ENCODE results near the gene ATP11B. TPM values are rescaled to one million over a fixed set of nuclear protein-coding genes. Genes with fewer than 3 reads are reported as not detected.
"Not testable (repeated sequence)": the region's sequence is repeated elsewhere in the genome, so short reads cannot be mapped to it uniquely, and the experiment has no call there.

ATP11B gene
- total RNA-seq, 4 donors from 2014 or later: 117 to 219 (median 134) TPM

DNA sequence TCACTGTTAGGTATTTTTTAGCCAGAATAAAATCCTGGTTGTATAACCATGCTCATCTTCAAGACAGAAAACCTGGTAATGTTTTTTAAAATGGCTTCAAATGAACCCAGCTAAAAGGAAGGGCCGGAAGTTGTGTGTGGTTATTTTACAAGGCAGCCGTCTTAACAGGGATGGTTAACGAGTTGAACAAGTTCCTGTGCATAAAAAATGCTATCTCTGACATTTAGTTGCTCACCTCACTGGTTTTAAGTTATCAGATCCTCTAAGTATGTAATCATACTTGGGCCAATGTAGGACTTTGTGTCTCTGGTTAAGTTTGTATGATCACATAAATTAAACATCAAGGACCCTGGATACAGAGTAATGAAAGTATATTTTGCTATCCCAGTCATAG, 2.1 kb downstream of the ATP11B start:
- Histone ChIP-seq H3K27me3 (no peaks in the 10 kb centered on the region), H3K9me3 (no peaks in the 10 kb centered on the region), H3K27ac (peak overlapping the region; percentile 96 to 99 (median 98)), H3K4me1 (peaks cover 3 to 37% (median 21%) of the 10 kb centered on the region in 4 donors), H3K4me3 (peak overlapping the region in 2 of 4 donors; percentile 89 to 96), H3K36me3 (no peaks in the 10 kb centered on the region)
- 10 to 29% methylated on average over 3 of the region's 3 CpGs for WGBS, 2 donors (ENCODE audit: low coverage in 1 of 2)
- TF ChIP-seq POLR2A (IDR thresholded peaks at IDR 0.05) (peak; percentile 48), EP300 (IDR thresholded peaks at IDR 0.05; ENCODE audit: low read depth) (no peak), POLR2AphosphoS5 (IDR thresholded peaks at IDR 0.05) (peak in 2 of 3 donors; percentile 48 to 63)
- intact Hi-C loops (cut with DNase I; ENCODE audit: low total_unique reads) (no loop called here), in situ Hi-C loops (cut with MboI; ENCODE audit: low pct_ligation_motif_present in 1 of 4, low pct_unique_long_range_greater_than_20kb in 1 of 4, low sequenced_read_pairs in 3 of 4) (no loop called here)
- peak; percentile 50 for DNase-seq

DNA sequence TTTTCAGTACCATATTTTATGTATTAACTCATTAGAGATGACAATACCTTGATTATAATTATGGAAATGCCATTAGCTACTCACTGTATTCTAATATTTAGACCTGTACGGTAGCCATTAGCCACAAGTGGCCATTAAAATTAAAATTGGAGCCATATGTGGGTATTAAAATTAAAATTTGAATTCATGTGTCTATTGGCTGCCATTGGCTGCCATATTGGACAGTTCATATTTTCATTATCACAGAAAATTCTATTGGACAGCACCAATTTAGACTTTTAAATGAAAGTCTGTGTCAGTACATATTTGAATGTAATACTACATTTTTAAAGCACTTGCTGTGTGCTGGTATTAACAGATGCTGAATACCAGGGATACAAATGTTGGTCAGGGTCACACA, 3.0 kb downstream of the ATP11B start:
- in situ Hi-C loops (cut with MboI; ENCODE audit: low pct_ligation_motif_present in 1 of 4, low pct_unique_long_range_greater_than_20kb in 1 of 4, low sequenced_read_pairs in 3 of 4) (no loop called here), intact Hi-C loops (cut with DNase I; ENCODE audit: low total_unique reads) (no loop called here)
- no peaks in the 10 kb centered on the region for H3K27me3 ChIP-seq
- no peak overlapping the region for H3K4me3 ChIP-seq
- H3K4me1 ChIP-seq: peaks cover 3 to 37% (median 21%) of the 10 kb centered on the region in 4 donors
- no peak for TF ChIP-seq POLR2A (IDR thresholded peaks at IDR 0.05)
- no peak for TF ChIP-seq EP300 (IDR thresholded peaks at IDR 0.05; ENCODE audit: low read depth)
- no peak for TF ChIP-seq POLR2AphosphoS5 (IDR thresholded peaks at IDR 0.05)
- TF ChIP-seq, protein P1, sequence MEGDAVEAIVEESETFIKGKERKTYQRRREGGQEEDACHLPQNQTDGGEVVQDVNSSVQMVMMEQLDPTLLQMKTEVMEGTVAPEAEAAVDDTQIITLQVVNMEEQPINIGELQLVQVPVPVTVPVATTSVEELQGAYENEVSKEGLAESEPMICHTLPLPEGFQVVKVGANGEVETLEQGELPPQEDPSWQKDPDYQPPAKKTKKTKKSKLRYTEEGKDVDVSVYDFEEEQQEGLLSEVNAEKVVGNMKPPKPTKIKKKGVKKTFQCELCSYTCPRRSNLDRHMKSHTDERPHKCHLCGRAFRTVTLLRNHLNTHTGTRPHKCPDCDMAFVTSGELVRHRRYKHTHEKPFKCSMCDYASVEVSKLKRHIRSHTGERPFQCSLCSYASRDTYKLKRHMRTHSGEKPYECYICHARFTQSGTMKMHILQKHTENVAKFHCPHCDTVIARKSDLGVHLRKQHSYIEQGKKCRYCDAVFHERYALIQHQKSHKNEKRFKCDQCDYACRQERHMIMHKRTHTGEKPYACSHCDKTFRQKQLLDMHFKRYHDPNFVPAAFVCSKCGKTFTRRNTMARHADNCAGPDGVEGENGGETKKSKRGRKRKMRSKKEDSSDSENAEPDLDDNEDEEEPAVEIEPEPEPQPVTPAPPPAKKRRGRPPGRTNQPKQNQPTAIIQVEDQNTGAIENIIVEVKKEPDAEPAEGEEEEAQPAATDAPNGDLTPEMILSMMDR (IDR thresholded peaks at IDR 0.05): no peak
- no peak overlapping the region for H3K27ac ChIP-seq
- no peak for DNase-seq
- 92 to 97% methylated on average over 1 of the region's 1 CpG for WGBS, 2 donors (ENCODE audit: low coverage in 1 of 2)
- no peaks in the 10 kb centered on the region for H3K36me3 ChIP-seq
- H3K9me3 ChIP-seq: no peaks in the 10 kb centered on the region

DNA sequence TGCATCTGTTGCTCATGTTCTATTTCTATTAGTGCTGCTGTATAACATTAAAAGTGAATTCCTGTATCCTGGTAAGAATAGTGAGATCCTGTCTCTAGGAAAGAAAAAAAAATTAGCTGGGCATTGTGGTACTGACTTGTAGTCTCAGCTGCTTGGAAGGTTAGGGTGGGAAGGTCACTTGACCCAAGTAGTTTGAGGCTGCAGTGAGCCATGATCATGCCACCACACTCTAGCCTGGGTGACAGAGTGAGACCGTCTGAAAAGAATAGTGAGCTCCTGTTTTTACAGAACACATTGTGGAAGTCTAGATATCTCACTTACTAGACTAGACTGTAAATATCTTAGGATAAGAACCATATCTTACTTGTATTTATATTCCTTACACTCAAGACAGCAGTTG, 4.6 kb downstream of the ATP11B start:
- Histone ChIP-seq H3K4me1 (peaks cover 3 to 38% (median 18%) of the 10 kb centered on the region in 4 donors), H3K27ac (no peak overlapping the region), H3K9me3 (no peaks in the 10 kb centered on the region), H3K36me3 (no peaks in the 10 kb centered on the region), H3K4me3 (no peak overlapping the region), H3K27me3 (no peaks in the 10 kb centered on the region)
- DNase-seq: no peak
- TF ChIP-seq EP300 (IDR thresholded peaks at IDR 0.05; ENCODE audit: low read depth) (no peak), POLR2AphosphoS5 (IDR thresholded peaks at IDR 0.05) (no peak)
- 80% methylated on average over 1 of the region's 1 CpG for WGBS, 2 donors (ENCODE audit: low coverage in 1 of 2)
- intact Hi-C loops (cut with DNase I; ENCODE audit: low total_unique reads): no loop called here
- in situ Hi-C loops (cut with MboI; ENCODE audit: low pct_ligation_motif_present in 1 of 4, low pct_unique_long_range_greater_than_20kb in 1 of 4, low sequenced_read_pairs in 3 of 4): no loop called here

DNA sequence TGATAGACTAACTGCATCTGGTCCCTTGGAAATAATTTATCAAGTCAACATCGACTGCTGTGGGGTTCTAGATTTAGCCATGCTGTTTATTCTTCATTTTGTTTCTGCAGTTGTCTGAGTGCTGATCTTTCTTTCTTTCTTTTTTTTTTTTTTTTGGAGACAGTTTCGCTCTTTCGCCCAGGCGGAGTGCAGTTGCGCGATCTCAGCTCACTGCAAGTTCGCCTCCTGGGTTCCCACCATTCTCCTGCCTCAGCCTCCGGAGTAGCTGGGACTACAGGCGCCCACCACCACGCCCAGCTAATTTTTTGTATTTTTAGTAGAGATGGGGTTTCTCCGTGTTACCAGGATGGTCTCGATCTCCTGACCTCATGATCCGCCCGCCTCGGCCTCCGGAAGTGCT, 5.8 kb downstream of the ATP11B start:
- peaks cover 3 to 48% (median 23%) of the 10 kb centered on the region in 4 donors for H3K4me1 ChIP-seq
- H3K27ac ChIP-seq; H3K36me3 ChIP-seq; in situ Hi-C loops (cut with MboI; ENCODE audit: low pct_ligation_motif_present in 1 of 4, low pct_unique_long_range_greater_than_20kb in 1 of 4, low sequenced_read_pairs in 3 of 4); H3K4me3 ChIP-seq; intact Hi-C loops (cut with DNase I; ENCODE audit: low total_unique reads); DNase-seq; H3K9me3 ChIP-seq; H3K27me3 ChIP-seq: not testable (repeated sequence)
- 93 to 96% methylated on average over 10 to 16 of the region's 16 CpGs for WGBS, 2 donors (ENCODE audit: low coverage in 1 of 2)

DNA sequence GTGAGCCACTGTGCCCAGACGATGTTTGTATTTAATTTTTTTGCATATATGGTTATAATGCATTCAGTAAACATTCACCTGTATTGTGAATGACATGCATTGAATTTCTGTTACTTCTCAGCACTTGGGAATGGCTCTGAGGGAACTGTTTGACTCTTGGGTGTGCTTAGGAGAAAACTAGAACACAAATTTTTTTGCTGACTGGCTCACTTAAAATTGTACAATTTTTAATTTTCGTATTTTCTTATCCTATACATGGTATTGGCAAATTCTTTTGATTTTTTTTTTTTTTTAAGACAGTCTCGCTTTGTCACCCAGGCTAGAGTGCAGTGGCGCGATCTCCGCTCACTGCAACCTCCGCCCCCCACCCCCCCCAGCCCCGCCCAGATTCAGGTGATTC, 7.2 kb downstream of the ATP11B start:
- in situ Hi-C loops (cut with MboI; ENCODE audit: low pct_ligation_motif_present in 1 of 4, low pct_unique_long_range_greater_than_20kb in 1 of 4, low sequenced_read_pairs in 3 of 4): no loop called here
- Histone ChIP-seq H3K9me3 (no peaks in the 10 kb centered on the region), H3K4me3 (no peak overlapping the region), H3K27ac (no peak overlapping the region), H3K36me3 (no peaks in the 10 kb centered on the region), H3K27me3 (no peaks in the 10 kb centered on the region), H3K4me1 (peaks cover 3 to 37% (median 12%) of the 10 kb centered on the region in 4 donors)
- DNase-seq: no peak
- no peak for TF ChIP-seq POLR2A (IDR thresholded peaks at IDR 0.05)
- TF ChIP-seq EP300 (IDR thresholded peaks at IDR 0.05; ENCODE audit: low read depth): no peak
- no peak for TF ChIP-seq POLR2AphosphoS5 (IDR thresholded peaks at IDR 0.05)
- TF ChIP-seq, protein P1 (IDR thresholded peaks at IDR 0.05): no peak
- intact Hi-C loops (cut with DNase I; ENCODE audit: low total_unique reads): no loop called here
- 92 to 96% methylated on average over 5 to 8 of the region's 8 CpGs for WGBS, 2 donors (ENCODE audit: low coverage in 1 of 2)

All from transverse colon (tissue), 4 donors.